Measurements from ENCODE around the gene ATP10A.
"Not testable (repeated sequence)": the region's sequence is repeated elsewhere in the genome, so short reads cannot be mapped to it uniquely, and the experiment has no call there.

ATP10A gene

DNA sequence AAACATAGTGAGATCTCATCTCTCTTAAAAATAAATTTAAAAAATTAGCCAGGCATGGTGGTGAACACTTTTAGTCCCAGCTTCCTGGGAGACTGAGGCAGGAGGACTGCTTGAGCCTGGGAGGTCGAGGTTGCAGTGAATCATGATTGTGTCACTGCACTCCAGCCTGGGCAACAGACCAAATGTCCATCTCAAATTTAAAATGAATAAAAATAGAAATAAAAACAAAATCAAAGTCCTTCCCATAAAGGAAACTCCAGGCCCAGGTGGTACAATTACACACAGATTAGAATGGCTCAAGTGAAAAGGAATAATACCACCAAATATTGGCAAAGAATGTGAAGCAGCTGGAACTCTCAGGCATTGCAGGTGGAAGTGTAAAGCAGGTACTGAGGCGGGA, 19.3 kb upstream of the ATP10A start:
- no peak for DNase-seq (ENCODE audit: low read depth)

DNA sequence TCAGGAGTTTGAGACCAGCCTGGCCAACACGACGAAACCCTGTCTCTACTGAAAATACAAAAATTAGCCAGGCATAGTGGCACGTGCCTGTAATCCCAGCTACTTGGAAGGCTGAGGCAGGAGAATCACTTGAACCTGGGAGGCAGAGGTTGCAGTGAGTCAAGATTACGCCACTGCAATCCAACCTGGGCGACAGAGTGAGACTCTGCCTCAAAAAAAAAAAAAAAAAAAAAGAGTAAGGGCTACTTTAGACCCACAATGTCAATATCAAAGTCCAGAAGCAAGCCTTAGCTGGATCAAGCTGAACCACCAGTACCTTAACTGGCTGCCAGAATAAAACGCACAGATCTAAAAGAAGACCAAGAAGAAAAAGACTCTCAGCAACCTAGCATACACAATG, 17.8 kb upstream of the ATP10A start:
- DNase-seq (ENCODE audit: low read depth): not testable (repeated sequence)

DNA sequence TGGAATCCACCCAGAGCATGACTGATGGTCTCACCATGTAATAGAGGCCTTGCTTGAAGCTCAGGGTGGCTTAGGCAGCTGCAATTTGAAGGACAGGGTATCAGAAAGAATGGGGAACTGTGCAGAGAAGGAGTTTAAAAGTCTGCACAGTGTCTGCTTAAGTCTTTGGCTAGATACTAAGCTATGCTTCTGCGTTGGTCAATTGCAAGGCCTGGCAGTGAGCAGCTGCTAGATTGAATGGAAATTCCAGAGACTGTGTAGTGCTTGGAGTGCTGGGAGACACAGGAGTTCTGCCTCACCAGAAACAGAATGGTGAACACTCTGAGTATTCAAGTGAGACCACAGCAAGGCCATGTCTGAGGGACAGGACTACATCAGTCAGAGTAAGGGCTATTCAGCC, 17.3 kb upstream of the ATP10A start:
- DNase-seq (ENCODE audit: low read depth): no peak

GRCh38 chr15:25879438-25879837, 16.3 kb upstream of the ATP10A start:
- no peak for DNase-seq (ENCODE audit: low read depth)

DNA sequence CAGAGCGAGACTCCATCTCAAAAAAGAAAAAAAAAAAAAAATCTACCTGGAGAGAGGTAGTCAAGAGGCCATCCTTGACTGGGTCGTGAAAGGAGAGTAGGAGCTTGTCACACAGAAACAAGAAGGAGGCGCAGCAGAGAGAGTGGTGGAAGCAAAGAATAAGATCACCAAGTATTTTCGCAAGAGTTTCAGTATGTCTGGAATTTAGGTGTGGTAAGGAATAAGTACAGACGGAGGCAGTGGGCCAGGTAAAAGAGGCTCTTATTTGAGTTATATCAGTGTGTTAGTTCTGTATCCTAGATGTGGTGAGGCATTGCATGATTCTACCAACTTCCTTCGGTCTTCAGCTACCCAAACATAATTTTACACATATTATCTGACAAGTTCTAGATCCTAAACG, 14.6 kb upstream of the ATP10A start:
- no peak for DNase-seq (ENCODE audit: low read depth)

GRCh38 chr15:25876231-25877140, 13.4 kb upstream of the ATP10A start:
- no peak for DNase-seq (ENCODE audit: low read depth)

DNA sequence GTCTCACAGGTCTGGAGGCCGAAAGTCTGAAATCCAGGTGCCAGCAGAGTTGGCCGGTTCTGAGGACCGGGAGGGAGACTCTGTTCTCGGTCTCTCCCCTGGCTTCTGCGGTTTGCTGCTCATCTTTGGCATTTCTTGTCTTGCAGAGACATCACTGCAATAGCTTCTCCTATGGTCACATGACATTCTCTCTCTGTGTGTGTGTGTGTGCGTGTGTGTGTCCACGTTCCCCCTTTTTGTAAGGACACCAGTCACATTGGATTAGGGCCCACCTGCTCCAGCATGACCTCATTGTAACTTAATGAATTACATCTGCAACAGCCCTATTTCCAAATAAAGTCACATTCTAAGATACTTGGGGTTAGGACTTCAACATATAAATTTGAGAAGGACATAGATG, 12.4 kb upstream of the ATP10A start:
- DNase-seq (ENCODE audit: low read depth): no peak

GRCh38 chr15:25874379-25874778, 11.3 kb upstream of the ATP10A start:
- no peak for DNase-seq (ENCODE audit: low read depth)

GRCh38 chr15:25871403-25871802, 8.3 kb upstream of the ATP10A start:
- no peak for DNase-seq (ENCODE audit: low read depth)

DNA sequence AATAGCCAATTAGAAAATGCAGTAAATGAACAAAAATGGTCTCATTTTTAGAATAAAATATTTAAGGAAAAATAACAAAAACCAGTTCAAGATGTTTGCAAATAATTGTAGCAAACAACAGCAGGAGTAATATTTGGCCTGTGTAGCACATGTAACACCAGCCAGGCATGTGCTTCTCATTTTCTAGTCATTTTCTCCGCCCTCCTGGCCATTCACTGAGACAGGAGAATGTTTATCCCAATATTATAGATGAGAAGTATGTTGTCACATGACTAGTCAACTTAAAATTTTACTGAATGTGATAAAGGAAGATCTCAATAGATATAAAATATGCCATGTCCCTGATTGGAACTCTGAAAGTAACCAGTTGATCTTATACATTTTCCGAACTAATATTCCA, 7.8 kb upstream of the ATP10A start:
- no peak for DNase-seq (ENCODE audit: low read depth)

DNA sequence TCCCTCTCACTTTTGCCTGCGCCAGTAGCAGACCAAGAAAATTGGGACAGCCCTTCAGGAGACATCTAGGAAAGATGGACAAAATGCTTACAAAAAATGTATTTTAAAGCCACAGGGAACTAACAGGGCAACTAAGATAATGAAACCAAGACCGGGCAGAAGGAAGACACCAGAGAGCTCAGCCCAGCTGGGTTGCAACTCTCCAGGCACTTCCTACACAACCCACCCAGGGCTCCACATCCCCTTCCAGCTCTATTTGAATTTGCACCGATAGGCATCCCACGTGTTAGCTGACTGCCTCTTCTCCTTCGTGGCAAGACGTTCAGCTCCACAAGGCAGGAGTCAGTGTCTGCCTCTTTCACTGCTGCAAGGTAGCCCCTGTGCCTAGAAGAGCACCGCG, 6.6 kb upstream of the ATP10A start:
- no peak for DNase-seq (ENCODE audit: low read depth)

DNA sequence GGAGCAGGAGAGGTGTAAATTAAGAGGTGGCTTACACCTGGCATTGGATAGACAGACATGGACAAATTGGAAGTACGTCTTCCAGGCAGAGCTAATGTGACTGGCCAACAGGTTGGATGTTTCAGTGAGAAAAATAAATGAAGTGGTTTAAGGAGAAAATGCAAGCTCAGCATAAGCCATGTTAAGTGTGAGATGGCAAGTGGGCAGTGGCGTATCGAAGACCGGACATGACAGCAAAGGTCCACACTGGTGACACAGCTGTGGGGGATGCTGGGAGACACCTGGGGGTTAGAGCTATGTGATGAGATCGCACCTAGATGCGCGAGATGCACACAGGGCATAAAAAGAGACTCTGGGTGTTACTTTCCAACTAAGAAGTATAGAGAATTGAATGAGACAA, 3.7 kb upstream of the ATP10A start:
- DNase-seq (ENCODE audit: low read depth): no peak

GRCh38 chr15:25866251-25866650, 3.1 kb upstream of the ATP10A start:
- DNase-seq (ENCODE audit: low read depth): no peak

- DNase-seq (ENCODE audit: low read depth): no peak
These were observed 1.8 kb upstream of the ATP10A start for GRCh38 chr15:25864966-25865365.

GRCh38 chr15:25863968-25864580, 947 bp upstream of the ATP10A start:
- no peak for DNase-seq (ENCODE audit: low read depth)

- no peak for DNase-seq (ENCODE audit: low read depth)
These were observed 536 bp downstream of the ATP10A start for GRCh38 chr15:25862472-25863110.

DNA sequence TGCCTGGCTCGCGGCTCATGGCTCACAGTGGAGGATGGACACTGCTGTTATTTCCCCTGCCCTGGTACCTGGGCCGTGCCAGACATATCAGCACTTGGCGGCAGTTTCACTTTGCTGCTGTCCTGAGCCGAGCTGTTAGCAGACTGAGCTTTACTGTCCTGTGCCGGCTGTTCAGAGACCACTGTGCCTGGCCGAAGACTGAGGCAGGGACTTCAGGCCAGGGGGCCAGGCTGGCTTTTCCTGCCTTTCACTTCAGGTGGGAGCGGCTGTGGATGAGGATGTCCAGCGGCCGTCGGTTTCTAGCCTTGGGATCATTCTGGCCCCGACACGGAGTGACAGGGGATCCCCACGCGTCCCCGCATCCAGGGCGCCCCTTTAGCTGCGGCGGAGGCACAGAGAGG, 1.1 kb downstream of the ATP10A start:
- DNase-seq (ENCODE audit: low read depth): no peak

GRCh38 chr15:25860885-25861866, 2.0 kb downstream of the ATP10A start:
- no peak for DNase-seq (ENCODE audit: low read depth)

GRCh38 chr15:25859838-25860645, 3.1 kb downstream of the ATP10A start:
- no peak for DNase-seq (ENCODE audit: low read depth)

- no peak for DNase-seq (ENCODE audit: low read depth)
These were observed 4.0 kb downstream of the ATP10A start for GRCh38 chr15:25858952-25859760.

Measured in activated T-cell treated with anti-CD3 and anti-CD28 coated beads for 1 hour (primary cell).